Measurements from ENCODE around the gene GRB10. TPM values are rescaled to one million over a fixed set of nuclear protein-coding genes. Genes with fewer than 3 reads are reported as not detected.

GRB10 gene
- total and polyA plus RNA-seq, 2 of the 8 experiments (the other 6 are each of a cell fraction or from before 2014, with no cell fraction given) = 35.7 to 97.0 TPM

DNA sequence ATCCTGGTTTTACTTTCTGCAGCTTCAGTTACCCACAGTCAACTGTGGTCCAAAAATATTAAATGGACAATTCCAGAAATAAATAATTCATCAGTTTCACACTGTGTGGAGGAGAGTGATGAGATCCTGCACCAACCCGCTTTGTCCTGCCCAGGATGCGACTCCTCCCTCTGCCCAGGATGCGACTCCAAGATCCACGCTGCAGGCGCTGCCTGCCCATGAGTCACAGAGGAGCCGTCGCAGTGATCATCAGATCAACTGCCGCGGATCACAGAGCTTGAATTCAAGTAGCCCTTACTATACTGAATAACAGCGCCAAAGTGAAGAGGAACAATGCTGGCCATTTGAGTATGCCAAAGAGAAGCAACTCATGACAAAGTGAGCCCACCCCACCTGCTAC is 61.5 kb downstream of the GRB10 start (continued):
- TF ChIP-seq, protein P1, sequence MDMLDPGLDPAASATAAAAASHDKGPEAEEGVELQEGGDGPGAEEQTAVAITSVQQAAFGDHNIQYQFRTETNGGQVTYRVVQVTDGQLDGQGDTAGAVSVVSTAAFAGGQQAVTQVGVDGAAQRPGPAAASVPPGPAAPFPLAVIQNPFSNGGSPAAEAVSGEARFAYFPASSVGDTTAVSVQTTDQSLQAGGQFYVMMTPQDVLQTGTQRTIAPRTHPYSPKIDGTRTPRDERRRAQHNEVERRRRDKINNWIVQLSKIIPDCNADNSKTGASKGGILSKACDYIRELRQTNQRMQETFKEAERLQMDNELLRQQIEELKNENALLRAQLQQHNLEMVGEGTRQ (IDR thresholded peaks at IDR 0.05; ENCODE audit: low read length) = no peak
- TF ChIP-seq RFX5 (IDR thresholded peaks at IDR 0.05; ENCODE audit: borderline replicate concordance, low read depth, low read length) (no peak), CHD2 (IDR thresholded peaks at IDR 0.05; ENCODE audit: low read length) (no peak), HDAC2 (IDR thresholded peaks at IDR 0.05; ENCODE audit: borderline replicate concordance in 1 of 2, low read depth in 2 of 2, low read length in 2 of 2) (no peak), KDM5A (IDR thresholded peaks at IDR 0.05; ENCODE audit: low read length) (no peak), HDAC6 (IDR thresholded peaks at IDR 0.05; ENCODE audit: low read depth, low read length) (no peak), ATF2 (IDR thresholded peaks at IDR 0.05; ENCODE audit: low read length) (no peak), CTBP2 (IDR thresholded peaks at IDR 0.05; ENCODE audit: borderline replicate concordance, insufficient read depth, insufficient read length, low read length) (no peak)

Measured in H1 (cell line).